Ascending aorta (tissue), 2 donors: ENCODE data around the gene RPS6KA2. TPM values are rescaled to one million over a fixed set of nuclear protein-coding genes. Genes with fewer than 3 reads are reported as not detected.

Source experiments
- DNase-seq, 2 donors: peaks; one replicate each; pipeline ENCODE4 v3.0.0-alpha.2; 2019; ENCODE audit warnings: low spot score in 2 of 2
- H3K27ac ChIP-seq, 2 donors: fragments of 200-600 bp; sonication (generic); one replicate each; pipeline ENCODE4 v1.5.1; 2016 to 2017; ENCODE audit warnings: mild to moderate bottlenecking in 1 of 2
- H3K27me3 ChIP-seq: fragments of 200-600 bp; sonication (generic); one replicate; pipeline ENCODE4 v1.5.1; 2017
- H3K36me3 ChIP-seq, 2 donors: fragments of 200-600 bp; sonication (generic); one replicate each; pipeline ENCODE4 v1.5.1; 2016
- H3K4me1 ChIP-seq, 2 donors: fragments of 200-600 bp; sonication (generic); one replicate each; pipeline ENCODE4 v1.5.1; 2016 to 2017; ENCODE audit warnings: mild to moderate bottlenecking in 1 of 2
- H3K4me3 ChIP-seq, 2 donors: fragments of 200-600 bp; sonication (generic); one replicate each; pipeline ENCODE4 v1.5.1; 2016 to 2017; ENCODE audit warnings: mild to moderate bottlenecking in 1 of 2
- H3K9me3 ChIP-seq, 2 donors: fragments of 200-600 bp; sonication (generic); one replicate each; pipeline ENCODE4 v1.5.1; 2016
- intact Hi-C: fragments of 100-400 bp; cut with DNase I; formaldehyde crosslinking; loops from one replicate; pipeline ENCODE4 v1.15.1; 2023
- total RNA-seq: library from RNA; depleted of rRNA; stranded (reverse); fragments of >200 nt; gene quantifications from one replicate; pipeline ENCODE4 v1.1.0, GENCODE V29; 2016
- TF ChIP-seq, protein P1 (sequence below), 3 experiments: fragments of 200-600 bp in 2 of 3; fragments of 450-650 bp in 1 of 3; sonication (generic) in 2 of 3; IDR thresholded peaks; one replicate each; pipeline ENCODE4 v1.5.1; 2016 to 2019; ENCODE audit warnings: antibody characterized with exemption in 3 of 3, mild to moderate bottlenecking in 1 of 3, moderate library complexity in 1 of 3

Gene RPS6KA2
- total RNA-seq, 1 donor from 2014 or later, result 196 TPM

- peaks cover 0 to 9% of the 10 kb centered on the region in 2 donors for H3K4me1 ChIP-seq
- DNase-seq, result no peak
- intact Hi-C loops, result no loop called here
- no peaks in the 10 kb centered on the region for H3K36me3 ChIP-seq
- H3K27me3 ChIP-seq, result no peaks in the 10 kb centered on the region
- H3K4me3 ChIP-seq, result no peak overlapping the region
- no peaks in the 10 kb centered on the region for H3K9me3 ChIP-seq
- H3K27ac ChIP-seq, result no peak overlapping the region
- TF ChIP-seq, protein P1, sequence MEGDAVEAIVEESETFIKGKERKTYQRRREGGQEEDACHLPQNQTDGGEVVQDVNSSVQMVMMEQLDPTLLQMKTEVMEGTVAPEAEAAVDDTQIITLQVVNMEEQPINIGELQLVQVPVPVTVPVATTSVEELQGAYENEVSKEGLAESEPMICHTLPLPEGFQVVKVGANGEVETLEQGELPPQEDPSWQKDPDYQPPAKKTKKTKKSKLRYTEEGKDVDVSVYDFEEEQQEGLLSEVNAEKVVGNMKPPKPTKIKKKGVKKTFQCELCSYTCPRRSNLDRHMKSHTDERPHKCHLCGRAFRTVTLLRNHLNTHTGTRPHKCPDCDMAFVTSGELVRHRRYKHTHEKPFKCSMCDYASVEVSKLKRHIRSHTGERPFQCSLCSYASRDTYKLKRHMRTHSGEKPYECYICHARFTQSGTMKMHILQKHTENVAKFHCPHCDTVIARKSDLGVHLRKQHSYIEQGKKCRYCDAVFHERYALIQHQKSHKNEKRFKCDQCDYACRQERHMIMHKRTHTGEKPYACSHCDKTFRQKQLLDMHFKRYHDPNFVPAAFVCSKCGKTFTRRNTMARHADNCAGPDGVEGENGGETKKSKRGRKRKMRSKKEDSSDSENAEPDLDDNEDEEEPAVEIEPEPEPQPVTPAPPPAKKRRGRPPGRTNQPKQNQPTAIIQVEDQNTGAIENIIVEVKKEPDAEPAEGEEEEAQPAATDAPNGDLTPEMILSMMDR (IDR thresholded peaks at IDR 0.05), result no peak
Observed at GRCh38 chr6:166361077-166361429, 266.0 kb downstream of the RPS6KA2 start.

- H3K9me3 ChIP-seq, result no peaks in the 10 kb centered on the region
- no peaks in the 10 kb centered on the region for H3K36me3 ChIP-seq
- H3K4me3 ChIP-seq, result no peak overlapping the region
- TF ChIP-seq, protein P1 (IDR thresholded peaks at IDR 0.05), result no peak
- no peak overlapping the region for H3K27ac ChIP-seq
- peaks cover 0 to 5% of the 10 kb centered on the region in 2 donors for H3K4me1 ChIP-seq
- DNase-seq, result no peak
- no peaks in the 10 kb centered on the region for H3K27me3 ChIP-seq
- intact Hi-C loops, result no loop called here
Observed at GRCh38 chr6:166360243-166361076, 266.6 kb downstream of the RPS6KA2 start.

Other genes with a start within 250 kb of the RPS6KA2 start
- gene MPC1, start 244.3 kb downstream of the RPS6KA2 start, total RNA-seq, result 23.8 TPM
- not detected for gene RAMACL, start 40.6 kb downstream of the RPS6KA2 start, total RNA-seq